RWPE2 (cell line): Measurements from ENCODE around the gene TARBP1.

Experiments
- ATAC-seq: fragments of 200-7000 bp; cut with Tn5 transposase; 3 replicates; pipeline ENCODE4 v1.9.1; 2021; ENCODE audit warnings: low read depth
- DNase-seq: peaks from one replicate; pipeline ENCODE4 v3.0.0-alpha.2; 2020; ENCODE audit warnings: low spot score
- H3K27ac ChIP-seq: fragments of 450-650 bp; 2 replicates; pipeline ENCODE4 v1.5.1; 2017; ENCODE audit warnings: mild to moderate bottlenecking; ENCODE audit not compliant: poor library complexity, severe bottlenecking
- H3K27me3 ChIP-seq: fragments of 250-450 bp; sonication (Bioruptor Pico); 2 replicates; pipeline ENCODE4 v1.5.1; 2021; ENCODE audit warnings: mild to moderate bottlenecking, moderate library complexity; ENCODE audit not compliant: insufficient read depth, poor library complexity, severe bottlenecking
- H3K36me3 ChIP-seq: fragments of 250-450 bp; sonication (Bioruptor Pico); 2 replicates; pipeline ENCODE4 v1.5.1; 2020; ENCODE audit warnings: low read depth, mild to moderate bottlenecking, moderate library complexity
- H3K4me1 ChIP-seq: fragments of 250-450 bp; sonication (Bioruptor Pico); 2 replicates; pipeline ENCODE4 v1.5.1; 2021; ENCODE audit warnings: mild to moderate bottlenecking, moderate library complexity; ENCODE audit not compliant: insufficient read depth, poor library complexity, severe bottlenecking
- H3K4me3 ChIP-seq: fragments of 250-450 bp; sonication (Bioruptor Pico); 2 replicates; pipeline ENCODE4 v1.5.1; 2021; ENCODE audit warnings: mild to moderate bottlenecking, moderate library complexity; ENCODE audit not compliant: severe bottlenecking
- H3K9me3 ChIP-seq: fragments of 250-450 bp; sonication (Bioruptor Pico); 2 replicates; pipeline ENCODE4 v1.5.1; 2021; ENCODE audit warnings: mild to moderate bottlenecking, moderate library complexity; ENCODE audit not compliant: severe bottlenecking
- CTCF ChIP-seq: fragments of 450-650 bp; IDR thresholded peaks from one replicate; pipeline ENCODE4 v1.5.1; 2017; ENCODE audit warnings: mild to moderate bottlenecking, moderate library complexity; ENCODE audit not compliant: poor library complexity, severe bottlenecking

Gene TARBP1

GRCh38 chr1:234478481-234479309 is at the start of gene TARBP1:
TSS of gene TARBP1 (minus strand) at chr1:234479179. CDS start at chr1:234479103, 76 bp downstream.
- Histone ChIP-seq H3K4me1 (no peaks in the 10 kb centered on the region), H3K36me3 (no peaks in the 10 kb centered on the region), H3K9me3 (no peaks in the 10 kb centered on the region), H3K4me3 (peak within 1 kb of the TSS; percentile 74), H3K27ac (peak within 1 kb of the TSS; percentile 66), H3K27me3 (no peaks in the 10 kb centered on the region)
- DNase-seq, result no peak
- peak; percentile 30 for TF ChIP-seq CTCF
- peak; percentile 83 for ATAC-seq

GRCh38 chr1:234528074-234528865 is 49.3 kb upstream of the TARBP1 start:
- DNase-seq (no peak), ATAC-seq (no peak)
- H3K9me3 ChIP-seq, result no peaks in the 10 kb centered on the region
- H3K4me1 ChIP-seq, result peaks cover 26% of the 10 kb centered on the region
- no peak overlapping the region for H3K27ac ChIP-seq
- no peaks in the 10 kb centered on the region for H3K36me3 ChIP-seq
- H3K4me3 ChIP-seq, result no peak overlapping the region
- no peaks in the 10 kb centered on the region for H3K27me3 ChIP-seq
- TF ChIP-seq CTCF, result no peak

- Histone ChIP-seq H3K4me1 (peaks cover 24% of the 10 kb centered on the region), H3K4me3 (no peak overlapping the region), H3K27ac (no peak overlapping the region), H3K36me3 (no peaks in the 10 kb centered on the region), H3K27me3 (no peaks in the 10 kb centered on the region), H3K9me3 (no peaks in the 10 kb centered on the region)
- DNase-seq, result no peak
- ATAC-seq, result no peak
- no peak for TF ChIP-seq CTCF
Measured at GRCh38 chr1:234527346-234527745, 48.4 kb upstream of the TARBP1 start.

- no peak for TF ChIP-seq CTCF
- Histone ChIP-seq H3K4me1 (peaks cover 20% of the 10 kb centered on the region), H3K36me3 (no peaks in the 10 kb centered on the region), H3K9me3 (no peaks in the 10 kb centered on the region), H3K4me3 (no peak overlapping the region), H3K27ac (no peak overlapping the region), H3K27me3 (no peaks in the 10 kb centered on the region)
- DNase-seq (no peak), ATAC-seq (no peak)
Measured at GRCh38 chr1:234526922-234527321, 47.9 kb upstream of the TARBP1 start.
